GF-D8 (cell line): ENCODE results near the gene C11orf54.
"Not testable (repeated sequence)": the region's sequence is repeated elsewhere in the genome, so short reads cannot be mapped to it uniquely, and the experiment has no call there.

Experiments used
- DNase-seq: peaks from one replicate; lab custom pipeline; 2025; lab: John Stamatoyannopoulos, UW

C11orf54 gene

DNA sequence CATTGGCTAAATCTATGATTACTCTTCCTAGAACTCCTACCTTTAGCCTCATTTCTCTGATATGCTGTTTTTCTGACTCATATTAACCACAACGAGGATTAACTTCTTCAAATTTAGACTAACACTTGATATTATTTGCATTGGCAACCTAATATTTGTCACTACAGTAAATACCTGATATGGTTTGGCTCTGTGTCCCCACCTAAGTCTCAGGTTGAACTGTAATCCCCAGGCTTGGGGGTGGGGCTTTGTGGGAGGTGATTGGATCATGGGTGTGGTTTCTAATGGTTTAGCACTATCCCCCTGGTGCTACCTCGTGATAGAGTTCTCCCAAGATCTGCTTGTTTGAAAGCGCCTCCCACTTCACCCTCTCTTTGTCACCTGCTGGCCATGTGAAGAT is 25.5 kb downstream of the C11orf54 start:
- no peak for DNase-seq

DNA sequence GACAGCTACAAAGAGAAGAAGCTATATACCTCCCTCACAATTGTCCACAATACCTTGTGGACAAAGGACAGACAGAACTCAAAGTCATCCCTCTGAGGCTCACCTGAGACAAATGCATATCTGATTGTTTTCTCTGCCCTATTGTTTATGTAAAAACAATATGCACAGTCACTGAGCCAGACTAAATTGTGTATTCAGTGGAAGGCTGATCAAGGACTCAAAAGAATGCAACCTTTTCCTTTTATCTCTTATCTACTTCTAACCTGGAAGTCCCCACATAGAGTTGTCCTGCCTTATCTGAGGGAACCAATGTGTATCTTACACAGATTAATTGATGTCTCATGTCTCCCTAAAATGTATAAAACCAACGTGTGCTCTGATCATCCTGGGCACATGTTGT is 28.7 kb downstream of the C11orf54 start:
- no peak for DNase-seq

DNA sequence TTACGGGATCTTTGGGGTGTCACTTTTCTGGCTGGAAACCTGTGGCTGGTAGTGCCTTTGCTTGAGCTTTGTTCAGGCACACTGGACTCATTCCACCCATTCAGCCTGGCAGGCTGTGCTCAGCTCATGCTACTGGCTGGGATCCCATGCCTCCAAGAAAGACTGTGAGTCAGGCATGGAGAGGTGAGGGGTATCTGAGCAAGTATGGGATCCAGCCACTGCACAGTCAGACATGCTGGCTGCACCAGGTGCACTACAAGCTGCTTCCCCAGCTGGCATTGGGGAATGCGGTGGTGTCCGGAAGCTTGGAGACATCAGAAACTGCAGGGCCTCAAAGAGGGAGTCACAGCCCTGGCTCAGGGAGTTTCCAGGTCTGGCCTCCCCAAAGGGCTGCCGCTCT is 30.7 kb downstream of the C11orf54 start:
- no peak for DNase-seq

DNA sequence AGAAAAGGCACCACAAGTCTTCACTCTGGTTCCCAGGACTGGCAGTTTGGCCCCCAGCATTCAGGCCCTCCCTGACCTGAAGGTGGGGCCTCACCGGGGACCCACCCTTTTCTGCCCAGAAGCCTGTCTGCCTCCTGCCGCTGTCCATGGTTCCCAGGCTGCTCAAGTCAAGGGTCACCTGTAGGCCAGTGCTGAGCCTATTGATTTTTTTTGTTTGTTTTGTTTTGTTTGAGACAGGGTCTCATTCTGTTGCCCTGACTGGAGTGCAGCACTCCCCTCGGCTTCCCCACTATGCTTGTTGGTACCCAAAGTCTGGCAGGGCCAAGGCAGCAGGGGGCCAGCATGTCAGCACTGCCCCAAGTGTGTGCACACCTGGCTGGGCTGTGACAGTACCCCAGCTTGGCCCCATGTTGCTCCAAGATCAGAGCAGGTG is 31.6 kb downstream of the C11orf54 start:
- DNase-seq = no peak

DNA sequence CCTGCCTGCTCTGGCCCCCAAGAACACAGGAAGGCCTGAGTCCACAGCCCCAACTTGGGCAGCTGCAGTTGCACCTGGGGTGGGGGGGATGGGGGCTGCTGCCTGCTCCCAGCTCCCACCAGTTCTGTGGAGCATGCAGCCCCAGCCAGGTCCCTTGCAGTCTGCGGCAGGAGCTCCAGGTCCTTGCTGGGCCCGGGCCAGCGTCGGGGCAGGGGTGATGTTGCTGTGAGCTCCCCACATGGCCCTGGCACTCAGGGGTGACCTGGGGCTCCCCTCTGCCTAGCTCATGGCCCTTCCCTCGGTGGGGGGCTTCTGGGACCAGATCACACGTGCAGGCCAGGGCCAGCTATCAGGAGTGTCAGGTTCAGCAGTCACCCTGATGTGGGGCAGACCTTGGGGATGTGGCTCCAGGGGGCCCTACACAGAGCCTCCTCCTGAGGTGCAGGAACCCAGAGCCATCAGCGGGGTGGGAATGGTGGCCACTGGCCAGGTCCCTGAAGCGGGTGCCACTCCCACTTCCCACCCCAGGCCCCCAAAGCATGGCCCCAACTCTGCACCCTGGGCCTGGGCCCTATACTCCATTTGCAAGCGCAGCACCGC is 32.2 kb downstream of the C11orf54 start:
- DNase-seq = no peak

DNA sequence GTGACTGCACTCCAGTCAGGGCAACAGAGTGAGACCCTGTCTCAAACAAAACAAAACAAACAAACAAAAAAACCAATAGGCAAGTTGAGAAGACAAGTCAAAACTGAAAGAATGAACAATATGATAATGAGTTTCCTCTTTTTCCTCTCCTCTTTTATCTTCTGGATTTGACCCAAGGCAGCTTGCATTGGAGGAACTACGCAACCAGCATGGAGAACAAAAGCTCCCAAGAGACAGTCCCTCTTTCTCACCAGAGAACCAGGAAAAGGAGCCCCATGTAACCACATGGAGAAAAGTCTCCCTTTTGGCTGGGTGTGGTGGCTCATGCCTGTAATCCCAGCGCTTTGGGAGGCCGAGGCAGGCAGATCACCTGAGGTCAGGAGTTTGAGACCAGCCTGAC is 33.1 kb downstream of the C11orf54 start:
- not testable (repeated sequence) for DNase-seq

DNA sequence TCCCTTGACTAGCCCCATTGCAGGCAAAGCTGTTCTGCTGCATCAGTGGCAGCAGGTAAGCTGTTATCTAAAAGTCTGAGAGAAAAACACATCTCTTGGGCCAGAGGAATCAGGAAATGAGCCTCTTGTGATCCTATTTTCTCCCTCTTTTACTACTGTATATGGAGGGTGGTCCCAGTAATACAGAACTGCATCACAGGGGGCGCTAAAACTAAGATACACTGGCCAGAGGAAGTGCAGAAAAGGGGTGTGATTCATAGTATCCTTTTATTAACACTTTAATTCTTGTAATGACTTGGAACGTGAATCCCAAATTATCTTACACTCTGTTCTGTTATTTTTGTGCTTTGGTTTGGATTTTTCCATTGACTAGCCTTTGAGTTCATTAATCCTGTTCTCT is 33.8 kb downstream of the C11orf54 start:
- DNase-seq = no peak

DNA sequence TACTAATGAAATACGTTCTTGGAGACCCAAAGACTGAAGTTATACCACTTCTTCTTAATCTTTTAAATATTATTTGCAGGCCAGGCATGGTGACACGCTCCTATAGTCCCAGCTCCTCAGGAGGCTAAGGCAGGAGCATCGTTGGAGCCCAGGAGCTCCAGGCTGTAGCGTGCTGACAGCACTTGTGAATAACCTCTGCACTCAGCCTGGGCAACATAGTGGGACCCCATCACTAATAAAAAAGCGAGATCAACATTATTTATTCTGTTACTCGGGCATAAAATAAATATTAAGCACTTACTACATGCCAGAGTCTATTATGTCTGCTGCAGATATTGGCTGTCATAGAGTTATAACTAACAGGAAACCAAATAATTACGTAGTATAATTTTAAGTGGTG is 41.9 kb downstream of the C11orf54 start:
- DNase-seq = no peak

DNA sequence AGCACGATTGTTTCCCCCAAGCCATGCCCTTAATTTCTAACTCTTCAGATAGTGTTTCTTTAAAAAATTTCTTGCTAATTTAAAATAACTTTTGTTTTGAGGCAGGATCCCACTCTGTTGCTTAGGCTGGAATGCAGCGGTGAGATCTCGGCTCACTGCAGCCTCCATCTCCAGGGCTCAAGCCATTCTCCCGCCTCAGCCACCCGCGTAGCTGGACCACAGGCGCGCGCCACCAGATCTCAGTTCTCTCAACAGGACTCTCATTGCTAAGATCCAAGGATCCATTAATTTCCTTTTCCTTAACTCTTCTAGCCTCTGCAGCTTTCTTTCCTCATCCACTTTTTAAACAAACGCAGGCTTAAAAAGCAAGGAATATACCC is 42.3 kb downstream of the C11orf54 start:
- DNase-seq = no peak

DNA sequence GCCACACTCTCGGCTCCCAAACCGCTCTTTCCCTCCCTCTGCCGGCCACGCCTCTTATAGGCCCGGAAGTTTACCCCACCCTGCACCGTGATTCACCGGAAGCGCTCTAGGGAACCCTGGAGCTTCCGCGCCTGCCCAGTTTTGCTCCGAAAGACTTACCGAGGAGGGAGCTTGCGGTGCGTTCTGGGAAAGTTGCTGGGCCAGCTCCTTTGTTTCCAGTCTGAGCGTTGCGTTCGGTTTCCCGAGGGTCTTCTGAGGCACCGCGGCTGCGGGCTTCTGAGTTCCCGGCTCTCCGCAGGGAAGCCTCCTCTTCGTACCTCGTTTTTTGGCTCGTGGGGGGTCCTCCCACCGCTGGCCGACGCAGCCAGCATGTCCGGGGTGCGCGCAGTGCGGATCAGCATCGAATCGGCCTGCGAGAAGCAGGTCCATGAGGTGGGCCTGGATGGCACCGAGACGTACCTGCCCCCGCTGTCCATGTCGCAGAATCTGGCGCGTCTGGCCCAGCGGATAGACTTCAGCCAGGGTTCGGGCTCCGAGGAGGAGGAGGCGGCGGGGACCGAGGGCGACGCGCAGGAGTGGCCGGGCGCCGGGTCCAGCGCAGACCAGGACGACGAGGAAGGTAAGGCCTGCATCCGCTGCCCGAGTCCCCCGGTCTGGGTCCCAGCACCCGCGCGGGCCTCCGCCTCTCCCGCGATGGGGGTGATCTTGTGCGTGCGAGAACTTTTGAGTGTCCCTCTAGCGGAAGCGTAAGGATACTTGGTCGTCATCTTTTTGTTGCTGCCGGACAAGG is 42.9 kb downstream of the C11orf54 start, which contains the start of gene MED17:
Gene MED17, plus strand, starts transcription at position 138 of the 790 bp plus-strand sequence. Its CDS starts 232 bp downstream, at position 370.
- peak; percentile 61 for DNase-seq

DNA sequence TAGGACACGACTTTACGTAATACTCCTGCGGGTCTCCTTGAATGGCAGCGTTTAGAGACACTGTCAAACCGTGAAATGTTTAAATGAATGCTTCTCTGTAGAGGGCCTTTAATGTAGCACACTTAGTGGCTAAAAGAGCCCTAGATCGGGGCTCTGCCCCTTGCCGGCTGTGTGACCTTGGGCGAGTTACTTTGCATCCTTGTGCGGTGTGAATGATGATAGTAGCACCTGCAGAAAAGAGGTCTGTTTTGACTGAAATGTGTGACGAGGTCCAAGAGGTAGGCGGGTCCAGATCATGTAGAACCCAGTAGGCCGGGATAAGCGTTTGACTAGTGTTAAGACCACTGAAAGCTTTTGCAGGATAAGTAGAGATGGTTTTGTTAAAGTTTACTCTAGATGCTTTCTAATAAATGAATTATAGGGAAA is 43.5 kb downstream of the C11orf54 start:
- peak; percentile 3 for DNase-seq

DNA sequence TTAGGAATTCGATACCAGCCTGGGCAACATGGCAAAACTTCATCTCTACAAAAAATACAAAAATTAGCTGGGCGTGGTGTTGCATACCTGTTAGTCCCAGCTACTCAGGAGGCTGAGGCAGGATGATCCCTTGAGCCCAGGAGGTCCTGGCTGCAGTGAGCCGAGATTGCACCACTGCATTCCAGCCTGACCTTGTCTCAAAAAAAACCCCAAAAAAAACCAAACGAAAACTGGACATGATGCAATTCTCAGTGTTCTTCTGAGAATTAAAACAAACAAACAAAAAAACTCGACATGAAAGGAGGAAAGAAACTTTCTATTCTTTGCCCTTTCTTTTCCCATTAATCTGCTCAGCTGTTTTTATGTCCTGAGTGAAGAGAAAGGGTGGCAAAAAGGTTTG is 50.0 kb downstream of the C11orf54 start:
- DNase-seq = no peak

DNA sequence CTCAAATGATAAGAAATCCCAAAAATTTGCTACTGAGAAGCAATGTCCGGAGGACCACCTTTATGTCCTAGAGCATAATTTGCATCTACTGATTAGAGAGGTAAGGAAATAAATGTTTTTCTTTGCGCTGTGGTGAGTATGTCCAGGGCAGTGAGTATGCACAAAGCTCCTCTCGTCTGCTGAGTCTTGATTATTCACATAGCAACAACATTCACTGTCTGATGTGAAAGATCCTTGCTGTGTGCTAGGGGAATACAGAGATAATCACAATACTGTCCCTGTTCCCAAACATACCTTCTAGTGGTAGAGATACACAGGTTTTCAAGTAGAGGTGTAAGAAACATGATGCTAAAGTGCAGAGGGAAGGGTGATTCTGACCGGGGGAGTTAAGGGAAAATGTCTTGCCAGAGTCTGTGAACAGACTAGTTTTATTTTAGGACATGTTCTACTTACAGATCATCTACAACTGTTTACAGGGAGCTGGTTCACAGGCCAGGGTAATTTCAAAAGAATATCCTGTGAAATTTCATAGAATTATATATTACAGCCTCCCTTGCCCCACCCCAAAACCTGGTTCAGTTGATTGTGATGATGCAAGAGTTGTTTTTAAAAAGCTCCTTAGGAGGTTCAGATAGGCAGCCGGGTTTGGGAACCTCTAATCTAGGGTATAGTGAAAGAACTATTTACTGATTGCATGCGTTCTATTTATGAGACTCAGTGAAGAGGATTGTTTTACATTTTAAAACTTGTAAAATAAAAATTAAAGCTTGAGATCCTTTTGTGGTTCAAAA is 55.2 kb downstream of the C11orf54 start:
- no peak for DNase-seq

DNA sequence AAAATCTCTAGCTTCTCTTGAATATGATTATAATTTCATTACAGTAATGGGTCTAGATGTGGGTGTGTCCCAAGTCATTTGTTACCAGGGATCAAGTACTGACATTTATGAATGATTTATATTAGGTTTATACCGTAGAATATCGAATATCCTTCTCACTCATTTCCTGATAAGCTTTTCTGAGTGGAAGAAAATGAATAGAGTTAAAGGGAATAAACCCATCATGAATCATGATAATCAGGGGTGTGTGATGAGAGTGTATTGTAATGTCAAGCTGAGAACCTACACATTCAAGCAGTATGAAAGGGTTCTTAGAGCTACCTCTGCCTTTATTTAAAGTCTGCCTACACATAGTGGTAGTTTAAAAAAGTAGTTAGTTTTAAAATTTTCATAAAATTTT is 59.9 kb downstream of the C11orf54 start:
- no peak for DNase-seq

DNA sequence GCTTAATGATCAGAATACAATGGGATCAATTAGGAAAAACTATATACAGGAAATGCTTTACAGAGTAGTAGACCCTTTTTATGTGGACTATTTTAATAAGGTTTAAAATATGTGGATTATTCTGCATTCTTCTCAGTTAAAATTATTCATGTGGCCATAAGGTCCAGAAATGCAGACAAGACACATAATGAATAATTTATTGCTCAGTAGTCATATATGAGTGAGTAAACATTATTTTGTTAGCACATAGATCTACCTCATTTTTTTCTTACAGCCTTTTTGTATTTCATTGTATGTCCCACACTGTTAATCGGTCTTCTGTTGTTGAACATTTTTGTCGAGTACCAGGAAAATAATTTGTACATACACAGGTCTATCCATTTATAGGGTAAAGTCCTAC is 63.4 kb downstream of the C11orf54 start:
- DNase-seq = no peak

DNA sequence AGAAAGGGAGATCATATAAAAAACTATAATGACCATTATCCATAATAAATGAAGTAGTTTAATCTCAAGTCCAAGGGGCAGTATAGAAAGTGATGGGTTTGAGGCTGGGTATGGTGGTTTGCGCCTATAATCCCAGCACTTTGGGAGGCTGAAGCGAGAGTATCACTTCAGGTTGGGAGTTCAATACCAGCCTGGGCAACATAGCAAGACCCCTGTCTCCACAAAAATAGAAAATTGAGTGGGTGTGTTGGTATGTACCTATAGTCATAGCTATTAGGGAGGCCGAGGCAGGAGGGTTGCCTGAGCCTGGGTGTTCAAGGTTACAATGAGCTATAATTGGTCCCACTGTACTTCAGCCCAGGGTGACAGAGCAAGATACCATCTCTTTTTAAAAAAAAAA is 66.5 kb downstream of the C11orf54 start:
- DNase-seq = no peak

DNA sequence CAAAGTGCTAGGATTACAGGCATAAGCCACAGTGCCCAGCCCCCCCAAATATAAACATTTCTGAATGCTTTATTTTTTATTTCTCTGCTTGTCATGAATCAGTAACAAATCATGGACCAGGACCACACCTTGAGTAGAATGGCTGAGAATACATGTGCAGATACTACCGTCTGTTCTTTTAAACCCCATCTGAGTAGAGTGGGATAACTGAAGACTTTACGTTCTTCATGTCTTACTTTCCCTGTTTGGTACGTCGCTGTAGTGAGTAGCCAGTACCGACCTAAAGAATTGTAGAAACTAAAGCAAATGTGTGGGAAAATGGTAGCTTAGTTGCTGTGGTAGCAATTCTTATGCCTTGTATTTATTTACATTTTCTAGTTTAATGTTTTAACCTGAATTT is 72.5 kb downstream of the C11orf54 start:
- DNase-seq = no peak
